GM11168 (cell line): Measurements from ENCODE around the gene OR2J1.
"Not testable (repeated sequence)": the region's sequence is repeated elsewhere in the genome, so short reads cannot be mapped to it uniquely, and the experiment has no call there.

Experiments used
- in situ Hi-C: fragments of 300-500 bp; cut with MboI; formaldehyde crosslinking; loops from one replicate; pipeline ENCODE4 v1.12.0; 2022; ENCODE audit warnings: low sequenced_read_pairs; ENCODE audit not compliant: unreplicated experiment

OR2J1 gene

DNA sequence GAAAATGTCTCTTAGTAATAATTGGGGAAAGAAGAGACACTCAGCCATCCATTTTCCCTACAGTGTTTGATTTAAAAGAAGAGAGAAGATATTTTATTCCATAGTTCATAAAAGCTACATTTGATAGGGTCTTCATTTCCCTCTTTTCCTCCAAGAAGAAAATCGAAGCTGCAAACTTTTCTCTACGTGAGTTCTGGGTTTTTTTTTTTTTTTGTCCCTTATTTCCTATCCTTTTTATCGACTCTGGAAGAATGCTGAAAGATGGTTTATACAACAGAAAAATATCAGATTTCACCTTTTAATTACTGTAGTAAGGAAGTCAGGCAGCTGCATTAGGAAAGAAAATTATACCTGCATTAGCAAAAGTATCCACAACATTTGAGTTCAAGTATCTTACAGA, at the start of gene OR2J1:
OR2J1 (plus strand) TSS at position 301 of the 400 bp plus-strand sequence. CDS start 1,453 bp downstream, outside the sequence.
- in situ Hi-C loops: no loop called here

DNA sequence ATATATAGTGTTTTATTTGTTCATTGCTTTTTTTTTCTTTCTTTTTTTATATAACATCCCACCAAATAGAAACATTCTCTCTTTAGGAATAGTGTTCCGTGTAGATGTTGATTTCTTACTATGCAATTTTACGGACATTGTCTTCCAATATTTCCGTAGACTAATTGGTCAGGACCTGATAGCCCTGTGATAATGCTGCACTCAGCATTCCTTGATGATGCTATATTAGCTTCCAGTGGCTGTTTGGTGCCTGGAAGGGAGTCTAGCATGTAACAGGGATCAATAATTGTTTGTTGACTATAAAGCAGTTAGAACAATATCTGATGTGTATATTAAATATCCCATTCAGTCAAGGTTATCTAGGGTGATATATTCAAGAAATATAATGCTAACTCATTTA, 47.6 kb upstream of the OR2J1 start:
- in situ Hi-C loops: no loop called here

DNA sequence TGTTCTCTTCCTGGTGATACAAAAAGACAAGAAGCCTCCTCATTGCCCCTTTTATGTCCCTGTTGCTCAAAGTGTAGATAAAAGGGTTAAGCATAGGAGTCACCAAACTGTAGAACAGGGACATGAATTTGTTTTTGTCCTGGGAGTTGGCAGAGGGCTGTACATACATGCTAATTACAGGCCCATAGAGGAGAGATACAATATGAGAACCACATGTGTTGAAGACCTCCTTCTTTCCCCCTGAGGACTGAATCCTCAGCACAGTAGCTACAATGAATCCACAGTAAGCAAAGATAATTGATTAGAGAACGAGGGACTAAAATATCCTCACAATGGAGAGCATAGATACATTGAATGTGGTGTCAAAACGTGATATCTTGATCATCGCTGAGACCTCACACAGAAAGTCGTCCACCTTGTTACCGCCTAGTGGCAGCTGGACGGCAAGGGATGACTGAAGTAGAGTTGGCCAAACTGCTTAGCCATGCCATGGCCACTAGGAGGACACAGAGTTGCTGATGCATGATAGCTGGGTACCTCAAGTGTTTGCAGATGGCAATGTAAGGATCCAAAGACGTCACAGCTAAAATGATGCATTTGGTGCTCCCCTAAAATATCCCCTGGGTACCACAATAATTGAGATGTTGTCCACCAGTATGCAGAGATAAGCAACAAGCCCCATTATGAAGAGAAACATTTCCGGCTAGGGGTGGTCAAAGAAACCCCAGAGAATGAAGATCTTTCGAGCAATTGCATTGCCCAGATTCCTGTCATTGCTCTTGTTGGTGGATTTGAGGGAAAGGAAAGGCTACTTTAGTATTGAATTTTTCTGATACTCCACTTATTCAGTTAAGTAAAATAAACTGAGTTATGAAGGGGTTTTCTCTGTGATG, 27.2 kb upstream of the OR2J1 start:
- in situ Hi-C loops: no loop called here

DNA sequence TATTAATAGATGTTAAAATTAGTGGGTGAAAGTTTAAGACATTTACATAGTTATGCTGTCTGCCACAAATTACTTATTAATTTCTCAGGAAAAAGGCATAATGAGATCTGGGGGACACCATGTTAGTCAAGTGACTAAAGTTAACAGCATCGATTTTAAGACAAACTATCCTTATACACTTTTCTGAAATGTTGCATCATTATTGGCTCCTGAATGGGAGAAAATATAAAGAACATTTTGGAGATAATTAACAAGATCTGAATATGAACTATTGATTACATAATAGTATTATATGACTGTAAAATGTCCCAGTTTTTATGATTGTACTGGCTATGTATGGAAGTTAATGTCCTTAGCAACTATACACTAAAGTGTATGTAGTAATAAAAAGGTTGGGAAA, 20.1 kb upstream of the OR2J1 start:
- in situ Hi-C loops: no loop called here

DNA sequence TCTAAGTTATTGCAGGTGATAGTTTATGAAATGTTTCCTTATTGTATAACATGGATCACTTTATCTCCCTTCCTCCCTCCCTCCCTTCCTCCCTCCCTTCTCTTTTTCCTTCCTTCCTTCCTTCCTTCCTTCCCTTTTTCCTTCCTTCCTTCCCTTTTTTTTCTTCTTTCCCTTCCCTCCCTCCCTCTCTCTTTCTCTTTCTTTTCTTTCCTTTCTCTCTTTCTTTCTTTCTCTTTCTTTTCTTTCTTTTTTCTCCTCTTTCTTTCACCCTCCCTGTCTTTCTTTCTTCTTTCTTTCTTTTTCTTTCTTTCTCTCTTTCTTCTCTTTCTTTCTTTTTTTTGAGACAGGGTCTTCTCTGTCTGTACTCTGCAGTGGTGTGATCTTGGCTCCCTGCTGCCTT, 18.0 kb upstream of the OR2J1 start:
- in situ Hi-C loops: no loop called here

DNA sequence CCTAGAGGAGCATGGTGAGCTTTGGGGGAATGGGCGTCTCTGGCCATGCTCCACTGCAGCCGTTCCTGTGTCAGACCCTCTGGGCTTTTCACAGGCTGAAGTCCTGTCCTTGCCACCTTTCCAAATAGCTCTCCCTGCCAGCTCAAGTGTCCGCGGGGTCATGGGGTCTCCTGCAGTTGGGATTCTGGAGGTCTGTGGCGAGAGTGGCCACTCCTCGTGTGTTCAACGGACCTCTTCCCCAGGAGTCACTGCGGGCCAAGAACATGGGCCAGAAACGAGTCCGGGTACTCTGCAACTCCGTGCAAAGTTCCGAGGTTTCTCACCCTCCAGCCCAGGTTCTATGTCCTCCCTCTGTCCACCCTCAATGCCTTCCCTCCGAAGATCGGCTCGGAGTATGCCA, 16.8 kb upstream of the OR2J1 start:
- in situ Hi-C loops: no loop called here

DNA sequence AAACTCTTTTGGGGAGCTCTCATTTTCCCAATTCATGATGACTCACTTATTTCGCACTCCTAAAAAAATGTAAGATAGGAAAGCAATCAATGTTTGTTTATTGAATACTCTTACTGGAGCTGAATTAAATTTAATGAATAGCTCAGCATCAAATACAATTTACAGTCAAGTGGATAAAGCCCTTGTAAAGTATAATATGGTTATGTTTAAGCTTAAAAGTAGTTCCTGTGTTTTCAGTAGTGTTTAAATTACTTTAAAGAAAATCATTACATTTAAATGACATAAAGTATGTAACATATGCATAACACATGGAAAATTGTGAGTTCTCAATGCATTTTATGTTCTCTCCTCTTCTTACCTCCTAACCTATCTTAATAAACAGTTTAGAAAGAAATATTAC, 12.1 kb upstream of the OR2J1 start, which contains the start of gene OR2B3:
OR2B3 (minus strand) TSS at position 101 of the 400 bp plus-strand sequence; CDS start at position 36, 65 bp downstream.
- in situ Hi-C loops: no loop called here

DNA sequence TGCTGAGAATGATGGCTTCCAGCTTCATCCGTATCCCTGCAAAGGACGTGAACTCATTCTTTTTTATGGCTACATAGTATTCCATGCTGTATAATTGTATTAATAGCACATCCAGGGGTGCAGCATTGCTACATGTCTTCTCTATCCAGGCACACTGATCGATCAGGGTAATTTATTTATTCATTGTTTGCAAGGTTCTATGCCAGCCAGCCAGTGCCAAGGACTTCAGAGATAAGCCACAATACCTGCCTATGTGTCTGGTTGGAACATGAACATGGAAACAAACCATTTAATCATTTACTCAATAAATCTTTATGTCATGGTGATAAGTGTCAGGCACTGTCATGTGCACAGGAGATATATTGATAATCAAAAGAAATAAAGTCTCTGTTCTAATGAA, 6.3 kb upstream of the OR2J1 start:
- in situ Hi-C loops: no loop called here

DNA sequence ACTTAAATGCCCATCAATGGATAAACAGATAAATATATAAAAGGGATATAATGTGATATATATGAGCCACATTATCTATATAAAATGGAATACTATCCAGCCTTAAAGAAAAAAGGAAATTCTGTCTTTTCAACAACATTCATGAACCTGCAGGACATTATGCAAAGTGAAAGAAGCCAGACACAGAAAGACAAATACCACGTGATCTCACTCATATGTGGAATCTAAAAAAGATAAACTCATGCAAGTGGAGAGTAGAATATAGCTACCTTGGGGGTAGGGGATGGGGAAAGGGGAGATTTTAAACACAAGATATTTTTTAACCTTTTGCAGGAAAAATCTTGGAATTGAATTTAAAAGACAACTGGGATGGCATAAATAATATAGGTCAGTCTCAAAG, 1.5 kb upstream of the OR2J1 start:
- in situ Hi-C loops: no loop called here

DNA sequence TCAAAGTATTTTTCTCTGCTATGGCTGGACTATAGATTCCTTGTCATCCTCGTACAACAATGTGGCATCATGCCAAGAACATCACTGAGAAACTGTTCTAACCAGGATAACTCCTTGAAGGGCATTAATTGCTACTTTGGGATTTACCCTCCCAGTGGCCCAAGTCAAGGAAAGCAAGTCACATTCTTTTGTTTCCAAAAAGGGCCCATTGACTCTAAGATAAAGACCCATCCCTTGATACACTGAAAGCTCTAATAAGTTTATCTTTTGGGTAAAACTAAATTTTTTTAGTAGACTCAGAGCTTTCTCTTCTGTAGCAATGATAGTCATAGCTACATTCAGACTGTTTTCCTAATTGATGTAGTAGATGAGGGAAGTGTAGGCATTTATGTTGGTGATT, 8.5 kb downstream of the OR2J1 start, which contains the start of gene OR2J3:
OR2J3 (plus strand) TSS at position 301 of the 400 bp plus-strand sequence. CDS start 3,833 bp downstream, outside the sequence.
- in situ Hi-C loops: no loop called here

DNA sequence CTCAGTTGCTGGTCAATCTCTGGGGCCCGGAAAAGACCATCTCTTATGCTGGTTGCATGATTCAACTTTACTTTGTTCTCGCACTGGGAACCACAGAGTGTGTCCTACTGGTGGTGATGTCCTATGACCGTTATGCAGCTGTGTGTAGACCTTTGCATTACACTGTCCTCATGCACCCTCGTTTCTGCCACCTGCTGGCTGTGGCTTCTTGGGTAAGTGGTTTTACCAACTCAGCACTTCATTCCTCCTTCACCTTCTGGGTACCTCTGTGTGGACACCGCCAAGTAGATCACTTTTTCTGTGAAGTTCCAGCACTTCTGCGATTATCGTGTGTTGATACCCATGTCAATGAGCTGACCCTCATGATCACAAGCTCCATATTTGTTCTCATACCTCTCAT, 12.8 kb downstream of the OR2J1 start:
- in situ Hi-C loops: no loop called here

DNA sequence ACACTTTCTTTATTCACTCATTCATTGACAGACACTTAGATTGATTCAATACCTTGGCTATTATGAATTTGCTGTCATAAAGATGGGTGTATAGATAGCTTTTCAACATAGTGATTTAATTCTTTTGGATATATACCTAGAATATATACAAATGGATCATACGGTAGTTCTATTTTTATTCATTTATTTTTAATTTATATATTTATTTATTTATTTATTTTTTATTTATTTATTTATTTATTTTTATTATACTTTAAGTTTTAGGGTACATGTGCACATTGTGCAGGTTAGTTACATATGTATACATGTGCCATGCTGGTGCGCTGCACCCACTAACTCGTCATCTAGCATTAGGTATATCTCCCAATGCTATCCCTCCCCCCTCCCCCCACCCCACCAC, 15.7 kb downstream of the OR2J1 start:
- in situ Hi-C loops: not testable (repeated sequence)

DNA sequence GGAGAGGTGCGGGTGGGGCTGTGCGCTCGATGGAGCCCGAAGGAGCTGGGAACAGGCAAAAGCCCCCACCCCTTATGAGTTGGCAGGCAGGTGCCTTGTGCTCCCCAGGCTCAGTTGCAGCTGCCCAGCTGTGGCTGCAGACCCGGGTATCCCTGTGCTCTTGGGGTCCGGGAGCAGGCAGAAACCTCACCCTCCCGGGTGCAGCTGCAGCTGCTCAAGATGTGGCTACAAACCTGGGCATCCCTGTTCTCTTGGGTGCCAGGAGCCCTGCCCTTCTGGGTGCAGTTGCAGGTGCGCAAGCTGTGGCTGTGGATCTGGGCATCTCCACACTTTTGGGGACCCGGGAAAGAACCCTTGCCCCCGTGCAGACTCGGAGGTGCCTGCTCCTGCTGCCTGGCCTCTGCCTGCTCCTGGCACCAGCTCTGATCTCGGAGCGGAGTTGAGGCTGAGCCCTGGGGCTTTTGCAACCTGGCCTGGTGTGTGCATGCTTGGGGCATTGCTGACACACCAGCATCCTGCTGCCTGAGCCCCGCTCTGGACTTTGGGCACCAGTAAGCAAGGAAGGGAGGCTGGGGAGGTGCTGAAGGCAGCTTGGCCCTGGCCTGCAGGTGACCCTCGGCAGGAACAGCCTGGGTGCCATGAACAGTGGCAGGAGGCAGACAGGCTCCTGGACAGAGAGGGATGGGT, 30.2 kb downstream of the OR2J1 start:
- in situ Hi-C loops: no loop called here

DNA sequence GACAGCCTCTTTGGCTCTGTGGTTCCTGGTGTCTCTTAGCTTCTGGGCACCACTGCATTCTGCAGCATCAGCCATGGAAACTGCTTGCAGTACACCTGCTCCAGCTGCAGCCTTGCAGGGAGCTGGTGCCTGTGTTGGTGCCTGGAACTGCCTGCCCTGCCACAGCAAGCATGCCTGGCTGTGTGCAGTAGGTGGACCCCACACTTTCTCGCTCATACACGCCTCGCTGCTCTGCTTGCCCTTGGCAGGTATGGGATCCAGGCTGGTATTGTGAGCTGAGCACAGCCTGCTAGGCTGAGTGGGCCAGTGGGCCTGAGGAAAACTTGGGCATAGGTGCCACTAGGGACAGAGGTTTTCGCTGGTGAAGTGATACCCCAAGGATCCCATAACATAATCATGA, 31.4 kb downstream of the OR2J1 start:
- in situ Hi-C loops: no loop called here

DNA sequence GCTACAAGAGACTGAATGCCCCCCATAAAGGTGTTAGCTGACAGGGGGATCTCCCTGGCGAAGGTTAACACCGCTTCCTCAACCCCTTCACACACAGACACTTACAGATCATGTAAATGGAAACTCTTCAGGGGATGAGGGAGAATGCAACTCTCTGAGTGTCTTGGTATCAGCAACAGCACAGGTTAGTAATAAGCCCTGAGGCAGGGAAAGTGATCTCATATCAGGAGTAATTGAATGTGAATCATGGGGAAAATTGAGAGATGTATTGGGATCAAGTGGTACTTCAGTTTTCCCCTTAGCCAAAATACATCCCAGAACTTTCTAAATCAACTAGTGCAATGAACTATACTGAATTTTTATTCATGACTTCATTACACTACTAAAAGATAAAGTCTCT, 32.4 kb downstream of the OR2J1 start:
- in situ Hi-C loops: no loop called here

DNA sequence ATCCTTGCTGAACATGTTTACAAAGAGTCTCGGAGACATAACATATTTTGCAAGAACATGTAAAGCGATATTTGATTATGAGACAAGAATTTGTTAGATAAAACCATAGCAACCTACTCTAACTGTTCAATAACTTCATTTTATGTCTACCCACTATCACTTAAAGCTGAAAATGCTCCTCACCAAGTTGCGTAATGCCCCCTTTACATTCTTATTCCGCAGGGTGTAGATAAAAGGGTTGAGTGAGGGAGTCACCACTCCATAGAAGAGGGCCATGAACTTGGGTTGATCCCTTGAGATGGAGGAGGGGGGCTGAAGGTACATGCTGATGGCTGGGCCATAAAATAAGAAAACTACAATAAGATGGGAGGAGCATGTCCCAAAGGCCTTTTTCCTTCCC, 38.4 kb downstream of the OR2J1 start:
- in situ Hi-C loops: no loop called here

DNA sequence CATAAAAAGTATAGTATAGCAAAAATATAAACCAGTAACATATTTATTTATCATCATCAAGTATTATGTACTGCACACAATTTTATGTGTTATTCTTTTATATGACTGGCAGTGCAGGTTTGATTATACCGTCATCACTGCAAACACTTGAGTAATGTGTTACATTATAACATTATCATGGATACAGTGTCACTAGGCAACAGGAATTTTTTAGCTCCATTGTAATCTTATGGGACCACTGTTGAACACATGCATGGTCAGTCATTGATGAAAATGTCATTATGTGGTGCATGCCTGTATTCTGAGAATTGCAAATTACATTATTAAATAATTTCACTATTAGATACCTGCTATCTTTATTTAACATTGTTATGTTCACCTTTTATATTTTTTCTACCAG, 42.3 kb downstream of the OR2J1 start:
- in situ Hi-C loops: no loop called here

DNA sequence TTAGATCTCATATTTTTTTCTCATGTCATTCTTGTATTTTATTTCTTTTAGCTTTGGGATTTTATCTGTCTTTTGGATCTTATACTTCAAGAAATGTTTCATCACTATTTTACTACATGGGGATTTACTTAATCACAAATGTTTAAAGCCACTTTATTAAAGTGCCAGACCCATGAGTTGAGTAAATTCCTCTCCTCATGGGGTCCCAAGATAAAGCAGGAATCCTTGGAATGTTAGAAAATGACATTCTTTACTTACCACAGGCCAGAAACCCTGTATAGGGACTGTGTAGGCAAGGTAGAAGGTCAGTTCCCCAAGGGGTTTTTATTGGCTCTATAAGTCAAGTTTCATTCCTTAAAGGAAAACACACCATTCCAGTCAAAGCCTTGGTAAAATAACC, 43.0 kb downstream of the OR2J1 start:
- in situ Hi-C loops: no loop called here

DNA sequence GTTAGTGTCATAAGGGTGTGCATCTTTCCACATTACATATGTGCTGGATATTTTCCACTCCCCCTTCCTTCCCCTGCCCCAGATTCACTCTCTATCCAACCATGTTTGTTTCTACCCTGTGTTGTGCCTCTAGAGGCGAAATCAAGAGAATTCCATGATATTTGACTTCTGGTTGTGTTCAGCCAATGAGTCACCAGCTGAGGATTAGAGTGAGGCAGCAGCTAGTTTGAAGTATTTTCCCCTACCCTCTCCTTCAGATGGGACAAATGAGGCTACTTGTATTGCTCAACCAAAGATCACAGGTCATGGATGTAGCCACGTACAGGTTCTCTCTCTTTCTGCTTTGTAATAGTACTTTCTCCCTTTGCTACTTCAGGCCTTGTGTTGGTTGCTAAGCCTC, 46.9 kb downstream of the OR2J1 start:
- in situ Hi-C loops: no loop called here

DNA sequence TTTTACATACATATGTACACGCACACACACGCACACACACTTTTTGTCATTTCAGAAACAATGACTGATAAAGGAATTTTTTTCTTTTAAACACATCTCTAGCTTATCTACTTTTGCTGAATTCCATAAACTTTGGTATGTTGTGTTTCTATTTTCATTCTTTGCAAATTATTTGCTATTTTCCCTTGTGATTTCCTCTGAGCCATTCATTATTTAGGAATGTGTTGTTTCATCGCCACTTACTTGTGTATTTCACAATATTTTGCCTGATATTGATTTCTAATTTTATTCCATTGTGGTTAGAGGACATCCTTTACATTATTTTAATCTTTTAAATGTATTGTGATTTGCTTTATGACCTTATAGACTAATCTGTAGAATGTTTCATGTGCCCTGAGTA, 47.8 kb downstream of the OR2J1 start:
- in situ Hi-C loops: no loop called here

DNA sequence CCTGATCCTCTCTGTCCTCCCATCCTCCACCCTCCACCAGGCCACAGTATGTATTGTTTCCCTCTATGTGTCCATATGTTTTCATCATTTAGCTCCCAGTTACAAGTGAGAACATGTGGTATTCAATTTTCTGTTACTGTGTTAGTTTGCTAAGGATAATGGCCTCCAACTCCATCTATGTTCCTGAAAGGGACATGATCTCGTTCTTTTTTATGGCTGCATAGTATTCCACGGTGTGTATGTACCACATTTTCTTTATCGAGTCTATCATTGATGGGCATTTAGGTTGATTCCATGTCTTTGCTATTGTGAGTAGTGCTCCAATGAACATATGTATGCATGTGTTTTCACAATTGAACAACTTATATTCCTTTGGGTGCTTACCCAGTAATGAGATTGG, 50.2 kb downstream of the OR2J1 start:
- in situ Hi-C loops: not testable (repeated sequence)
